Fibroblast of lung (primary cell): ENCODE data around the gene GREB1. TPM values are rescaled to one million over a fixed set of nuclear protein-coding genes. Genes with fewer than 3 reads are reported as not detected.

Source experiments
- DNase-seq, 2 donors: peaks; one replicate each; pipeline versions ENCODE4 v3.0.0 to v3.0.0-alpha.2; 2010; ENCODE audit warnings: low read depth in 2 of 2
- H2AFZ ChIP-seq: 2 replicates; pipeline ENCODE4 v1.5.1; 2012; ENCODE audit warnings: low read length, control low read depth, inconsistent platforms
- H3K27ac ChIP-seq: 2 replicates; pipeline ENCODE4 v1.5.1; 2011; ENCODE audit warnings: low read length, control low read depth; ENCODE audit not compliant: insufficient read depth
- H3K27me3 ChIP-seq: 2 replicates; pipeline ENCODE4 v1.5.1; 2011; ENCODE audit warnings: mild to moderate bottlenecking, low read length; ENCODE audit not compliant: control insufficient read depth, insufficient read depth
- H3K36me3 ChIP-seq: 2 replicates; pipeline ENCODE4 v1.5.1; 2011; ENCODE audit warnings: low read length; ENCODE audit not compliant: control insufficient read depth, insufficient read depth
- H3K4me1 ChIP-seq: 2 replicates; pipeline ENCODE4 v1.5.1; 2011; ENCODE audit warnings: low read length; ENCODE audit not compliant: control insufficient read depth, insufficient read depth; ENCODE audit errors: extremely low read depth
- H3K4me2 ChIP-seq: 2 replicates; pipeline ENCODE4 v1.5.1; 2011; ENCODE audit warnings: low read length, control low read depth; ENCODE audit not compliant: insufficient read depth; ENCODE audit errors: extremely low read depth
- H3K4me3 ChIP-seq, 4 experiments: fragments of 200-600 bp in 1 of 4; sonication (generic) in 1 of 4; replicated peaks in 1 of 4; 2 replicates each; pipeline ENCODE4 v1.5.1; 2011 to 2016; ENCODE audit warnings: low read length in 4 of 4, low read depth in 3 of 4, mild to moderate bottlenecking in 3 of 4, control low read depth in 2 of 4, inconsistent platforms in 1 of 4, mixed read lengths in 1 of 4; ENCODE audit not compliant: insufficient read depth in 1 of 4; ENCODE audit errors: control extremely low read depth in 1 of 4
- H3K79me2 ChIP-seq: 2 replicates; pipeline ENCODE4 v1.5.1; 2012; ENCODE audit warnings: mild to moderate bottlenecking, low read length, inconsistent platforms; ENCODE audit not compliant: control insufficient read depth, insufficient read depth
- H3K9ac ChIP-seq: 2 replicates; pipeline ENCODE4 v1.5.1; 2011; ENCODE audit warnings: mild to moderate bottlenecking, low read length, control low read depth; ENCODE audit not compliant: insufficient read depth
- H3K9me3 ChIP-seq: 2 replicates; pipeline ENCODE4 v1.5.1; 2012; ENCODE audit warnings: low read depth, low read length; ENCODE audit not compliant: control insufficient read depth, insufficient read depth
- H4K20me1 ChIP-seq: 2 replicates; pipeline ENCODE4 v1.5.1; 2011; ENCODE audit warnings: low read length; ENCODE audit not compliant: control insufficient read depth, insufficient read depth; ENCODE audit errors: extremely low read depth
- CTCF ChIP-seq, 2 donors: IDR thresholded peaks in 1 of 2; conservative IDR thresholded peaks in 1 of 2; 1 replicate in 1 of 2; 2 replicates in 1 of 2; pipeline ENCODE4 v1.5.1; 2011 to 2012; ENCODE audit warnings: low read length in 2 of 2, control low read depth in 1 of 2, inconsistent platforms in 1 of 2, low read depth in 1 of 2, mild to moderate bottlenecking in 1 of 2
- EZH2 ChIP-seq: IDR thresholded peaks from 2 replicates; pipeline ENCODE4 v1.5.1; 2012; ENCODE audit warnings: low read length, control low read depth, mild to moderate bottlenecking; ENCODE audit errors: missing control alignments
- polyA minus RNA-seq: library from RNA; depleted of rRNA, polyadenylated mRNA; stranded (reverse); fragments of >200 nt; gene quantifications from 2 replicates; pipeline ENCODE4 v1.2.3, GENCODE V29; 2011; ENCODE audit warnings: low replicate concordance
- polyA plus RNA-seq, 2 donors: library from polyadenylated mRNA; depleted of rRNA in 1 of 2; stranded (reverse) in 1 of 2; unstranded in 1 of 2; fragments of >200 nt; gene quantifications; 2 replicates each; pipeline ENCODE4 v1.2.1, GENCODE V29; 2011 to 2012; ENCODE audit warnings: missing spikeins in 1 of 2
- total RNA-seq: library from RNA; depleted of rRNA; stranded (reverse); fragments of >200 nt; gene quantifications from 2 replicates; pipeline ENCODE4 v1.2.1, GENCODE V29; 2014

Gene GREB1, protein sequence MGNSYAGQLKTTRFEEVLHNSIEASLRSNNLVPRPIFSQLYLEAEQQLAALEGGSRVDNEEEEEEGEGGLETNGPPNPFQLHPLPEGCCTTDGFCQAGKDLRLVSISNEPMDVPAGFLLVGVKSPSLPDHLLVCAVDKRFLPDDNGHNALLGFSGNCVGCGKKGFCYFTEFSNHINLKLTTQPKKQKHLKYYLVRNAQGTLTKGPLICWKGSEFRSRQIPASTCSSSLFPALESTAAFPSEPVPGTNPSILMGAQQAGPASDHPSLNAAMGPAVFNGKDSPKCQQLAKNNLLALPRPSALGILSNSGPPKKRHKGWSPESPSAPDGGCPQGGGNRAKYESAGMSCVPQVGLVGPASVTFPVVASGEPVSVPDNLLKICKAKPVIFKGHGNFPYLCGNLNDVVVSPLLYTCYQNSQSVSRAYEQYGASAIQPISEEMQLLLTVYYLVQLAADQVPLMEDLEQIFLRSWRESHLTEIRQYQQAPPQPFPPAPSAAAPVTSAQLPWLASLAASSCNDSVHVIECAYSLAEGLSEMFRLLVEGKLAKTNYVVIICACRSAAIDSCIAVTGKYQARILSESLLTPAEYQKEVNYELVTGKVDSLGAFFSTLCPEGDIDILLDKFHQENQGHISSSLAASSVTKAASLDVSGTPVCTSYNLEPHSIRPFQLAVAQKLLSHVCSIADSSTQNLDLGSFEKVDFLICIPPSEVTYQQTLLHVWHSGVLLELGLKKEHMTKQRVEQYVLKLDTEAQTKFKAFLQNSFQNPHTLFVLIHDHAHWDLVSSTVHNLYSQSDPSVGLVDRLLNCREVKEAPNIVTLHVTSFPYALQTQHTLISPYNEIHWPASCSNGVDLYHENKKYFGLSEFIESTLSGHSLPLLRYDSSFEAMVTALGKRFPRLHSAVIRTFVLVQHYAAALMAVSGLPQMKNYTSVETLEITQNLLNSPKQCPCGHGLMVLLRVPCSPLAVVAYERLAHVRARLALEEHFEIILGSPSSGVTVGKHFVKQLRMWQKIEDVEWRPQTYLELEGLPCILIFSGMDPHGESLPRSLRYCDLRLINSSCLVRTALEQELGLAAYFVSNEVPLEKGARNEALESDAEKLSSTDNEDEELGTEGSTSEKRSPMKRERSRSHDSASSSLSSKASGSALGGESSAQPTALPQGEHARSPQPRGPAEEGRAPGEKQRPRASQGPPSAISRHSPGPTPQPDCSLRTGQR (N-terminal part only)
- total RNA-seq = 0.51 and 2.0 TPM in 2 replicates
- 0.06 TPM in 2 replicates for polyA plus RNA-seq
- polyA plus RNA-seq (2012) = 0.12 and 0.19 TPM in 2 replicates
- polyA minus RNA-seq = 0.24 TPM in 1 of 2 replicates, not detected in the other

DNA sequence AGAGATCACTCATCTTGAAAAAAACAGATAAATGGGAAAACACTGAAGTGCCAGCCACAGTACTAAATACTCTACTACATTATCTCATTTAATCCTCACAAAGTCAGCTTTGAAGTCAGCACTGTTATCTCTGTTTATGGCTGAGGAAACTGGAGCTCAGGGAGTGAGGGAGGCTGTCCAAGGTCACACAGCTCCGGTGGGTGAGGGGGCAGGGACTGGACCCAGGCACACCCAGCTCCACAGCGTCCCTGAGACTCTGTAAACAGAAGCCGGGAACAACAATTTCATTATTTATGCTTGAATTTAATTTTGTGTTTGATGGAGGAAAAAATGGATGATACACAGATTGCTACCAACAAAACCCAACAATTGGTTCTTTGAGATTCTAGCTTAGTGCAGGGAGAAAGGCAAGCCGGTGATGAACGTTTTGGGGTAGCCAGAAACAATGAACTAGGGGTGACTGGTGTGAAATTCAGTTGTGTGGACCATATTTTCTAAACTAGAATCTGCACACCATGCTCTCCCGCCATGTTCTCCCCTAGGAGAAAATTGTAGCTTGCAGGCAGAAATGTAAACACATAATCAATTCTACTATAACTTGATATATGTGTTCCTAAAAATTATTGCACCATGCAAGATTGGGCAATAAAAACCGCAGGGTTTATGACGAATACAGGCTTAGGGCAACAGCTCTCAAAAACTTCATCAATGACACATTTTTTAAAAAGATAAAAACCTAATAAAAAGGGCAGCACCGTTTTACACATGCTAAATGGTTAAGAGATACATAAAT is at the start of gene GREB1:
TSS of gene GREB1 (plus strand) at position 768 of the 793 bp plus-strand sequence. CDS start 22,570 bp downstream, outside the sequence.
- Histone ChIP-seq H3K36me3 (no peaks in the 10 kb centered on the region), H3K27me3 (peaks cover 5% of the 10 kb centered on the region), H4K20me1 (no peaks in the 10 kb centered on the region), H3K9me3 (no peaks in the 10 kb centered on the region), H3K4me1 (no peaks in the 10 kb centered on the region), H3K9ac (no peak within 1 kb of the TSS), H3K4me3 (no peak within 1 kb of the TSS), H3K27ac (no peak within 1 kb of the TSS), H2AFZ (no peak within 1 kb of the TSS), H3K79me2 (no peaks in the 10 kb centered on the region), H3K4me2 (no peak within 1 kb of the TSS)
- DNase-seq = peak in 1 of 2 donors; percentile 91
- TF ChIP-seq CTCF (conservative IDR thresholded peaks at IDR 0.05 in 1 of 2, IDR thresholded peaks at IDR 0.05 in 1 of 2; ENCODE audit: low read depth in 1 of 2, low read length in 2 of 2) = no peak
- no peak for TF ChIP-seq EZH2

DNA sequence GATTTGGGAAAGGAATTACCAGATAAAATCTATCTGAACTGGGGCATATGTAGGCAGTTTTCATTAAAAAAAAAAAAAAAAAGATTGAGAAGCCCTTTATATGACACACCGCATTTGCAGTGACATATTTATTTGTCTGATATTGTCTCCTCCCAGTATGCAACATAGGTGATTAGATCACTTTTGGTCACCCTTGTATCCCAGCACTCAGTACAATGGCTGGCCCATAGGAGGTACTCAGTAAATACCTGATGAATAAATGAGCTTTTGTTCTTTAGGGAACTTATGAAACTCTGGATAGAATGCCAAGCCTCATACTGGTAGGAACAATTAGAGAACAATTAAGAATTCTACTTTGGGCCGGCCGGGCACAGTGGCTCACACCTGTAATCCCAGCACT is 45.0 kb upstream of the GREB1 start:
- Histone ChIP-seq H3K27me3 (peaks cover 14% of the 10 kb centered on the region), H3K4me3 (no peak overlapping the region), H3K9ac (no peak overlapping the region), H3K79me2 (no peaks in the 10 kb centered on the region), H4K20me1 (no peaks in the 10 kb centered on the region), H3K9me3 (no peaks in the 10 kb centered on the region), H2AFZ (no peak overlapping the region), H3K4me2 (no peak overlapping the region), H3K4me1 (no peaks in the 10 kb centered on the region), H3K36me3 (no peaks in the 10 kb centered on the region), H3K27ac (no peak overlapping the region)
- DNase-seq = no peak
- TF ChIP-seq CTCF (conservative IDR thresholded peaks at IDR 0.05 in 1 of 2, IDR thresholded peaks at IDR 0.05 in 1 of 2; ENCODE audit: low read depth in 1 of 2, low read length in 2 of 2) (no peak), EZH2 (no peak)
